HG03378 (cell line): ENCODE data around the gene ZCCHC3.

ENCODE experiments used
- ATAC-seq: cut with Tn5 transposase; IDR thresholded peaks from one replicate; pipeline ENCODE4 v1.9.1; 2021; ENCODE audit warnings: mild to moderate bottlenecking, moderate library complexity; ENCODE audit not compliant: unreplicated experiment

Gene ZCCHC3

GRCh38 chr20:311609-312008 lies 14.2 kb downstream of the ZCCHC3 start:
- ATAC-seq, result no peak

- ATAC-seq, result no peak
These were observed 14.7 kb downstream of the ZCCHC3 start for GRCh38 chr20:312067-312466.

GRCh38 chr20:312866-313265 lies 15.5 kb downstream of the ZCCHC3 start:
- no peak for ATAC-seq

GRCh38 chr20:313402-313801 lies 16.0 kb downstream of the ZCCHC3 start:
- no peak for ATAC-seq

- ATAC-seq, result no peak
These were observed 16.6 kb downstream of the ZCCHC3 start for GRCh38 chr20:313948-314347.

- ATAC-seq, result no peak
These were observed 19.1 kb downstream of the ZCCHC3 start for GRCh38 chr20:316316-317068.

GRCh38 chr20:324177-325044 lies 27.0 kb downstream of the ZCCHC3 start:
- ATAC-seq, result no peak

GRCh38 chr20:325045-325888 lies 27.9 kb downstream of the ZCCHC3 start, which contains the start of gene SOX12:
Gene SOX12 (plus strand): TSS chr20:325552. CDS start chr20:325925, 373 bp downstream.
- ATAC-seq, result peak; percentile 65

GRCh38 chr20:325889-326644 lies 28.7 kb downstream of the ZCCHC3 start:
- no peak for ATAC-seq

GRCh38 chr20:326645-327185 lies 29.3 kb downstream of the ZCCHC3 start:
- ATAC-seq, result no peak

- no peak for ATAC-seq
These were observed 30.0 kb downstream of the ZCCHC3 start for GRCh38 chr20:327186-328026.

- ATAC-seq, result no peak
These were observed 30.9 kb downstream of the ZCCHC3 start for GRCh38 chr20:328027-328974.

GRCh38 chr20:328975-329695 lies 31.8 kb downstream of the ZCCHC3 start:
- ATAC-seq, result no peak

GRCh38 chr20:329851-330232 lies 32.5 kb downstream of the ZCCHC3 start:
- ATAC-seq, result no peak

- ATAC-seq, result no peak
These were observed 33.1 kb downstream of the ZCCHC3 start for GRCh38 chr20:330233-331149.

GRCh38 chr20:334578-334977 lies 37.2 kb downstream of the ZCCHC3 start:
- ATAC-seq, result no peak
